HepG2 (cell line): ENCODE data around the gene STKLD1. TPM values are rescaled to one million over a fixed set of nuclear protein-coding genes. Genes with fewer than 3 reads are reported as not detected.

Experiments used
- ARID5B ChIP-seq: IDR thresholded peaks from 2 replicates; pipeline ENCODE4 v1.4.0; 2020; ENCODE audit warnings: mild to moderate bottlenecking, missing genetic modification reagents
- ATF5 ChIP-seq: sonication (generic); formaldehyde crosslinking; IDR thresholded peaks from 2 replicates; pipeline ENCODE4 v1.4.0; 2020; ENCODE audit warnings: mild to moderate bottlenecking, low read depth, missing genetic modification reagents
- CBX1 ChIP-seq: IDR thresholded peaks from one replicate; pipeline ENCODE4 v1.6.1; 2016; ENCODE audit warnings: antibody characterized with exemption, low read depth
- CBX2 ChIP-seq, 2 experiments: fragments of 200-600 bp in 1 of 2; sonication (generic); formaldehyde crosslinking in 1 of 2; IDR thresholded peaks; 2 replicates each; pipeline versions ENCODE4 v1.7.0 to v1.8.1; 2018 to 2022; ENCODE audit warnings: low read depth in 2 of 2, low read length in 1 of 2, mild to moderate bottlenecking in 1 of 2, missing genetic modification reagents in 1 of 2
- CERS6 ChIP-seq: sonication (generic); formaldehyde crosslinking; IDR thresholded peaks from 2 replicates; pipeline ENCODE4 v1.5.0; 2020; ENCODE audit warnings: missing genetic modification reagents
- CREB1 ChIP-seq, 2 experiments: fragments of 450-650 bp in 1 of 2; IDR thresholded peaks; 2 replicates each; pipeline ENCODE4 v1.6.1; 2016 to 2017; ENCODE audit warnings: control low read depth in 1 of 2, mild to moderate bottlenecking in 1 of 2, missing compliant biosample characterization in 1 of 2, missing genetic modification characterization in 1 of 2
- FIP1L1 ChIP-seq: fragments of 200-400 bp; formaldehyde crosslinking; IDR thresholded peaks from 2 replicates; pipeline ENCODE4 v1.6.1; 2018; ENCODE audit warnings: low read depth, mild to moderate bottlenecking, low read length, moderate library complexity, borderline replicate concordance; ENCODE audit not compliant: insufficient read depth
- FLYWCH1 ChIP-seq: sonication (generic); formaldehyde crosslinking; IDR thresholded peaks from 2 replicates; pipeline ENCODE4 v1.8.1; 2023; ENCODE audit warnings: mild to moderate bottlenecking, missing genetic modification reagents
- GFI1 ChIP-seq: sonication (generic); formaldehyde crosslinking; IDR thresholded peaks from 2 replicates; pipeline ENCODE4 v1.5.0; 2020; ENCODE audit warnings: missing genetic modification reagents, mild to moderate bottlenecking, borderline replicate concordance
- HES4 ChIP-seq: sonication (generic); formaldehyde crosslinking; IDR thresholded peaks from 2 replicates; pipeline ENCODE4 v1.9.0; 2021; ENCODE audit warnings: mild to moderate bottlenecking, missing genetic modification reagents, borderline replicate concordance
- NR0B2 ChIP-seq: sonication (generic); formaldehyde crosslinking; IDR thresholded peaks from 2 replicates; pipeline ENCODE4 v1.4.0; 2020; ENCODE audit warnings: mild to moderate bottlenecking, missing genetic modification reagents
- PAXIP1 ChIP-seq: sonication (generic); formaldehyde crosslinking; conservative IDR thresholded peaks from 2 replicates; pipeline ENCODE4 v1.4.0; 2020; ENCODE audit warnings: mild to moderate bottlenecking, missing genetic modification reagents, moderate library complexity
- RFX5 ChIP-seq: IDR thresholded peaks from 2 replicates; pipeline ENCODE4 v1.6.1; 2011; ENCODE audit warnings: low read depth, low read length, improper control_type of control experiment
- TGIF2 ChIP-seq: IDR thresholded peaks from 2 replicates; pipeline ENCODE4 v1.6.1; 2016; ENCODE audit warnings: control low read depth, missing compliant biosample characterization
- ZFP1 ChIP-seq: IDR thresholded peaks from 2 replicates; pipeline ENCODE4 v1.6.1; 2016
- ZNF572 ChIP-seq: sonication (generic); formaldehyde crosslinking; IDR thresholded peaks from 2 replicates; pipeline ENCODE4 v1.5.1; 2020; ENCODE audit warnings: mild to moderate bottlenecking, missing genetic modification reagents
- ZNF780A ChIP-seq: sonication (generic); formaldehyde crosslinking; IDR thresholded peaks from 2 replicates; pipeline ENCODE4 v1.8.0; 2022; ENCODE audit warnings: mild to moderate bottlenecking, missing genetic modification reagents, moderate library complexity
- polyA plus RNA-seq, 8 experiments: library from polyadenylated mRNA; depleted of rRNA in 3 of 8; stranded (reverse) in 7 of 8; unstranded in 1 of 8; fragments of >200 nt; fragmentation: Illumina TruSeq in 4 of 8; extraction: Trizol in 4 of 8; gene quantifications; 2 replicates each; pipeline versions ENCODE4 v1.2.1 to v1.2.3, GENCODE V29; 2011 to 2016; ENCODE audit warnings: low read depth in 4 of 8, missing spikeins in 1 of 8, mixed read lengths in 1 of 8; ENCODE audit not compliant: insufficient read depth in 1 of 8
- total RNA-seq, 5 experiments: library from RNA; depleted of rRNA; stranded (reverse); fragments of >200 nt; fragmentation: Illumina TruSeq; extraction: Trizol; gene quantifications; 2 replicates each; pipeline ENCODE4 v1.2.3, GENCODE V29; 2016; ENCODE audit warnings: low read depth in 1 of 5

STKLD1 gene
- total and polyA plus RNA-seq, 2 of the 13 experiments (the other 11 are each of a cell fraction or from before 2014, with no cell fraction given): 1.5 to 2.2 TPM

GRCh38 chr9:133375116-133375723 is 946 bp upstream of the STKLD1 start (continued):
- TF ChIP-seq HES4 (CRISPR knock-in tag) (no peak), ZFP1 (CRISPR knock-in tag) (no peak), PAXIP1 (peak; percentile 68), NR0B2 (CRISPR knock-in tag) (no peak), GFI1 (no peak; the same call in 1 of the 2 replicates), CBX1 (no peak), FLYWCH1 (CRISPR knock-in tag) (no peak), ATF5 (CRISPR knock-in tag) (no peak), CREB1 (IDR thresholded peaks at IDR 0.05) (no peak), CREB1 (CRISPR knock-in tag; IDR thresholded peaks at IDR 0.05) (no peak), CERS6 (no peak), RFX5 (no peak), ARID5B (CRISPR knock-in tag) (no peak; the same call in 1 of the 2 replicates), CBX2 (IDR thresholded peaks at IDR 0.05; ENCODE audit: low read depth, low read length) (no peak), CBX2 (CRISPR knock-in tag; IDR thresholded peaks at IDR 0.05; ENCODE audit: low read depth) (no peak), ZNF780A (CRISPR knock-in tag) (no peak), ZNF572 (CRISPR knock-in tag) (no peak), FIP1L1 (no peak), TGIF2 (no peak)
